Keratinocyte (primary cell): ENCODE measurements around the gene CDH16. TPM values are rescaled to one million over a fixed set of nuclear protein-coding genes. Genes with fewer than 3 reads are reported as not detected.
"Not testable (repeated sequence)": the region's sequence is repeated elsewhere in the genome, so short reads cannot be mapped to it uniquely, and the experiment has no call there.

ENCODE experiments used
- DNase-seq: peaks from one replicate; pipeline ENCODE4 v3.0.0-alpha.2; 2011; ENCODE audit warnings: low read depth, missing footprints, low spot score
- FAIRE-seq: peaks from 2 replicates; lab custom pipeline; 2011; peaks lifted over from hg19 to GRCh38; lab: Jason Lieb, UNC
- H2AFZ ChIP-seq: 2 replicates; pipeline ENCODE4 v1.6.0; 2012; ENCODE audit warnings: low read length, control low read depth, inconsistent platforms; ENCODE audit not compliant: control insufficient read depth
- H3K27ac ChIP-seq: 2 replicates; pipeline ENCODE4 v1.5.1; 2011; ENCODE audit warnings: low read length; ENCODE audit not compliant: control insufficient read depth, insufficient read depth
- H3K27me3 ChIP-seq: 3 replicates; pipeline ENCODE4 v1.6.0; 2011; ENCODE audit warnings: low read length; ENCODE audit not compliant: control insufficient read depth, insufficient read depth; ENCODE audit errors: extremely low read depth
- H3K36me3 ChIP-seq, 2 experiments: 2 replicates in 1 of 2; 3 replicates in 1 of 2; pipeline ENCODE4 v1.5.1; 2011; ENCODE audit warnings: low read length in 2 of 2, mild to moderate bottlenecking in 1 of 2; ENCODE audit not compliant: control insufficient read depth in 2 of 2, insufficient read depth in 2 of 2; ENCODE audit errors: extremely low read depth in 1 of 2
- H3K4me1 ChIP-seq: 3 replicates; pipeline ENCODE4 v1.5.1; 2011; ENCODE audit warnings: low read length; ENCODE audit not compliant: control insufficient read depth, insufficient read depth; ENCODE audit errors: extremely low read depth
- H3K4me2 ChIP-seq: 3 replicates; pipeline ENCODE4 v1.6.0; 2011; ENCODE audit warnings: low read depth, low read length; ENCODE audit not compliant: control insufficient read depth, insufficient read depth; ENCODE audit errors: extremely low read depth
- H3K4me3 ChIP-seq, 3 experiments: fragments of 200-600 bp in 1 of 3; sonication (generic) in 1 of 3; 2 replicates in 2 of 3; 3 replicates in 1 of 3; pipeline ENCODE4 v1.5.1; 2011 to 2016; ENCODE audit warnings: low read length in 3 of 3, mild to moderate bottlenecking in 3 of 3, control low read depth in 2 of 3, inconsistent platforms in 1 of 3, low read depth in 1 of 3, mixed read lengths in 1 of 3, mixed run types in 1 of 3, moderate library complexity in 1 of 3; ENCODE audit not compliant: control insufficient read depth in 2 of 3, insufficient read depth in 2 of 3; ENCODE audit errors: extremely low read depth in 1 of 3
- H3K79me2 ChIP-seq: 2 replicates; pipeline ENCODE4 v1.6.0; 2012; ENCODE audit warnings: low read length; ENCODE audit not compliant: control insufficient read depth, insufficient read depth
- H3K9ac ChIP-seq: 3 replicates; pipeline ENCODE4 v1.6.0; 2011; ENCODE audit warnings: low read length; ENCODE audit not compliant: control insufficient read depth, insufficient read depth; ENCODE audit errors: extremely low read depth
- H3K9me1 ChIP-seq: 3 replicates; pipeline ENCODE4 v1.6.0; 2011; ENCODE audit warnings: low read length; ENCODE audit not compliant: control insufficient read depth, insufficient read depth; ENCODE audit errors: extremely low read depth
- H3K9me3 ChIP-seq: 2 replicates; pipeline ENCODE4 v1.5.1; 2012; ENCODE audit warnings: low read depth, low read length; ENCODE audit not compliant: control insufficient read depth
- H4K20me1 ChIP-seq: 3 replicates; pipeline ENCODE4 v1.6.0; 2011; ENCODE audit warnings: low read length; ENCODE audit not compliant: control insufficient read depth, insufficient read depth; ENCODE audit errors: extremely low read depth
- EZH2 ChIP-seq: IDR thresholded peaks from one replicate; pipeline ENCODE4 v1.6.1; 2012; ENCODE audit warnings: inconsistent platforms, mild to moderate bottlenecking, low read length, moderate library complexity
- dilution Hi-C: fragments of 300-500 bp; cut with MboI; formaldehyde crosslinking; loops from one replicate; pipeline ENCODE4 v1.7.0; 2020; ENCODE audit warnings: low sequenced_read_pairs; ENCODE audit not compliant: extremely low pct_ligation_motif_present
- polyA plus RNA-seq, 5 experiments: library from polyadenylated mRNA; depleted of rRNA in 3 of 5; stranded (reverse) in 3 of 5; stranded (forward) in 1 of 5; unstranded in 1 of 5; fragments of >200 nt; gene quantifications; 1 replicate in 1 of 5; 2 replicates in 3 of 5; 3 replicates in 1 of 5; pipeline versions ENCODE4 v1.2.1 to v1.2.3, GENCODE V29; 2011 to 2012; ENCODE audit warnings: missing spikeins in 2 of 5, low read depth in 1 of 5, low replicate concordance in 1 of 5
- TF ChIP-seq, protein P1 (sequence below), 3 experiments: IDR thresholded peaks in 1 of 3; conservative IDR thresholded peaks in 1 of 3; optimal IDR thresholded peaks in 1 of 3; 2 replicates in 2 of 3; 3 replicates in 1 of 3; pipeline versions ENCODE3 to v1.5.1; 2011; ENCODE audit warnings: low read length in 3 of 3, mild to moderate bottlenecking in 3 of 3, moderate library complexity in 2 of 3, control low read depth in 1 of 3, inconsistent platforms in 1 of 3; ENCODE audit not compliant: insufficient read depth in 2 of 3; ENCODE audit errors: extremely low read depth in 1 of 3

The CDH16 gene
- polyA plus RNA-seq, 1 donor (not counting 4 experiments of a cell fraction or from before 2014, with no cell fraction given), result 0.45 TPM

DNA sequence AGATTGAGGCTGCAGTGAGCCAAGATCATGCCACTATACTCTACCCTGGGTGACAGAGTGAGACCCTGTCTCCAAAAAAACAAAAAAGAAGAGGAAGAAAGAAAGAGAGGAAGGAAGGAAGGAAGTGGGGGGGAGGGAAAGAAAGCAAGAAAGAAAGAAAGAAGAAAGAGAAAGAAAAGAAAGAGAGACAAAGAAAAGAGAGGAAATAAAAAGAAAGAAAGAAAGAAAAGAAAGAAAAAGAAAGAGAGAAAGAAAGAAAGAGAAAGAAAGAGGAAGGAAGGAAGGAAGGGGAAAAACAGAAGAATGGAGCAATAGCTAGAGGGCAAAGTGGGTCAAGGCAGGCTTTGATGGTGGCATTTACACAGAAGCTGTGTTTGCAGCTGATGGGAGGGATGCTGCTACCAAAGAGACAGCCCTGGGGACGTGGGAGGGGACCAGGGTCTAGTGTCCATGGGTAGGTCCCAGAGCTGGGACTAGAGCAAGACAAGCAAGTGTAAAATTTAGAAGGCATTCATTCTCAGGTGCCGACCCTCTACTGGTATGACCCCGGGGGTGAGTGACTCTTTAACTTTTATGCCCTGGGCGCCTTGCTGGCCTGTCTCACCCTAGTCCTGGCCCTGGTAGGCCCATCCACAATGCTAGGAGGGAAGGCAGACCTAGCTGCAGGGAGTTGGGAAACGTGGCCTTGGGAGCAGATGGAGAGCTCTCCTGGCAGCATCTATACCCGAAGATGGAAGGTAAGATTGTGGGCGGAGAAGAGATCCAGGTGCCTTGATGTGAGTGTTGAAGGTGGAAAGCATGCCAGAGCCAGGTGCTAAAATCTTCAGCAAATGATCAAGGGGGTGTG, 40.4 kb upstream of the CDH16 start:
- dilution Hi-C loops, result no loop called here
- Histone ChIP-seq H3K4me2 (no peak overlapping the region), H3K27me3 (no peaks in the 10 kb centered on the region), H3K4me3 (no peak overlapping the region), H3K9me1 (no peaks in the 10 kb centered on the region), H4K20me1 (no peaks in the 10 kb centered on the region), H3K27ac (no peak overlapping the region), H3K79me2 (no peaks in the 10 kb centered on the region), H3K9ac (no peak overlapping the region), H3K9me3 (no peaks in the 10 kb centered on the region), H2AFZ (no peak overlapping the region), H3K36me3 (no peaks in the 10 kb centered on the region), H3K4me1 (peaks cover 3% of the 10 kb centered on the region)
- no peak for TF ChIP-seq EZH2
- TF ChIP-seq, protein P1, sequence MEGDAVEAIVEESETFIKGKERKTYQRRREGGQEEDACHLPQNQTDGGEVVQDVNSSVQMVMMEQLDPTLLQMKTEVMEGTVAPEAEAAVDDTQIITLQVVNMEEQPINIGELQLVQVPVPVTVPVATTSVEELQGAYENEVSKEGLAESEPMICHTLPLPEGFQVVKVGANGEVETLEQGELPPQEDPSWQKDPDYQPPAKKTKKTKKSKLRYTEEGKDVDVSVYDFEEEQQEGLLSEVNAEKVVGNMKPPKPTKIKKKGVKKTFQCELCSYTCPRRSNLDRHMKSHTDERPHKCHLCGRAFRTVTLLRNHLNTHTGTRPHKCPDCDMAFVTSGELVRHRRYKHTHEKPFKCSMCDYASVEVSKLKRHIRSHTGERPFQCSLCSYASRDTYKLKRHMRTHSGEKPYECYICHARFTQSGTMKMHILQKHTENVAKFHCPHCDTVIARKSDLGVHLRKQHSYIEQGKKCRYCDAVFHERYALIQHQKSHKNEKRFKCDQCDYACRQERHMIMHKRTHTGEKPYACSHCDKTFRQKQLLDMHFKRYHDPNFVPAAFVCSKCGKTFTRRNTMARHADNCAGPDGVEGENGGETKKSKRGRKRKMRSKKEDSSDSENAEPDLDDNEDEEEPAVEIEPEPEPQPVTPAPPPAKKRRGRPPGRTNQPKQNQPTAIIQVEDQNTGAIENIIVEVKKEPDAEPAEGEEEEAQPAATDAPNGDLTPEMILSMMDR (optimal IDR thresholded peaks at IDR 0.05 in 1 of 3, IDR thresholded peaks at IDR 0.05 in 1 of 3, conservative IDR thresholded peaks at IDR 0.05 in 1 of 3; ENCODE audit: extremely low read depth in 1 of 3, insufficient read depth in 2 of 3, low read length in 3 of 3), result no peak
- no peak for DNase-seq
- FAIRE-seq, result no peak

DNA sequence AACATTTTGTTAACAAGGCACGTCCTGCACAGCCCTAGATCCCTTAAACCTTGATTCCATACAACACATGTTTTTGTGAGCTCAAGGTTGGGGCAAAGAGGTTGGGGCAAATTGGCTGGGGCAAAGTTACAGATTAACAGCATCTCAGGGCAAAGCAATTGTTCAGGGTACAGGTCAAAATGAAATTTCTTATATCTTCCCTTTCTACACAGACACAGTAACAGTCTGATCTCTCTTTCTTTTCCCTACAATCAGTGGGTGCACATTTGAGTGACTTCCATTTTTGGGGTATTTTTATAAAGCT, 37.4 kb upstream of the CDH16 start:
- H3K4me1 ChIP-seq, H3K4me3 ChIP-seq, H4K20me1 ChIP-seq, DNase-seq, H3K27ac ChIP-seq, H3K9me1 ChIP-seq, dilution Hi-C loops, H3K27me3 ChIP-seq, H3K36me3 ChIP-seq, H3K4me2 ChIP-seq, H3K79me2 ChIP-seq, H2AFZ ChIP-seq, H3K9me3 ChIP-seq, FAIRE-seq, H3K9ac ChIP-seq: not testable (repeated sequence)

DNA sequence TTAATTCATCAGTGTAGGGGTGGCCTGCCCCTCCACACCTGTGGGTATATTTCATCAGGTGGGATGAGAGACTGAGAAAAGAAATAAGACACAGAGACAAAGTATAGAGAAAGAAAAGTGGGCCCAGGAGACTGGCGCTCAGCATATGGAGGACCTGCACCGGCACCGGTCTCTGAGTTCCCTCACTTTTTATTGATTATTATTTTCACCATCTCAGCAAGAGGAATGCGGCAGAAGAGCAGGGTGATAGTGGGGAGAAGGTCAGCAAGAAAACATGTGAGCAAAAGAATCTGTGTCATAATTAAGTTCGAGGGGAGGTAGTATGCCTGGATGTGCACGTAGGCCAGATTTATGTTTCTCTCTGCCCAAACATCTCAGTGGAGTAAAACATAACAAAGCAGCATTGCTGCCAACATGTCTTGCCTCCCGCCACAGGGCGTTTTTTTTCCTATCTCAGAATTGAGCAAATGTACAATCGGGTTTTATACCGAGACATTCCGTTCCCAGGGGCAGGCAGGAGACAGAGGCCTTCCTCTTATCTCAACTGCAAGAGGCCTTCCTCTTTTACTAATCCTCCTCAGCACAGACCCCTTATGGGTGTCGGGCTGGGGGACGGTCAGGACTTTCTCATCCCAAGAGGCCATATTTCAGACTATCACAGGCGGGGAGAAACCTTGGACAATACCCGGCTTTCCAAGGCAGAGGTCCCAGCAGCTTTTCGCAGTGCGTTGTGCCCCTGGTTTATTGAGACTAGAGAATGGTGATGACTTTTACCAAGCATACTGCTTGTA, 36.9 kb upstream of the CDH16 start:
- H3K27me3 ChIP-seq, H4K20me1 ChIP-seq, H3K9me1 ChIP-seq, H3K9me3 ChIP-seq, H3K4me3 ChIP-seq, H3K27ac ChIP-seq, dilution Hi-C loops, H3K9ac ChIP-seq, H3K4me1 ChIP-seq, DNase-seq, H2AFZ ChIP-seq, H3K4me2 ChIP-seq, H3K79me2 ChIP-seq, H3K36me3 ChIP-seq, FAIRE-seq: not testable (repeated sequence)
